Activated T-helper 1 cell treated with anti-CD3 and anti-CD28 coated beads, Interleukin-12 subunit alpha, Interleukin-12 subunit beta, Interleukin-2, Interleukin-4 antibody, amounts not matched to agents 30 ng/mL and 10 ng/mL and 1 ng/mL, durations not matched to agents 14 hours and 24 hours and 36 hours (primary cell): Measurements from ENCODE around the gene KIF12. TPM values are rescaled to one million over a fixed set of nuclear protein-coding genes. Genes with fewer than 3 reads are reported as not detected.

Source experiments
- DNase-seq: peaks from one replicate; pipeline ENCODE4 v3.0.0; 2021; ENCODE audit warnings: low spot score
- H3K27ac Mint-ChIP-seq: one replicate; pipeline ENCODE4 v1.8.0; 2021; ENCODE audit warnings: mild to moderate bottlenecking, mixed read lengths
- H3K27me3 Mint-ChIP-seq: one replicate; pipeline ENCODE4 v1.8.0; 2022; ENCODE audit warnings: mild to moderate bottlenecking, moderate library complexity, mixed read lengths; ENCODE audit not compliant: insufficient read depth
- H3K36me3 Mint-ChIP-seq: one replicate; pipeline ENCODE4 v1.8.0; 2021; ENCODE audit warnings: low read depth, mixed read lengths
- H3K4me1 Mint-ChIP-seq: one replicate; pipeline ENCODE4 v1.8.0; 2021; ENCODE audit warnings: low read depth, mixed read lengths
- H3K4me3 Mint-ChIP-seq: one replicate; pipeline ENCODE4 v1.8.0; 2021; ENCODE audit warnings: mild to moderate bottlenecking, moderate library complexity, mixed read lengths
- H3K9me3 Mint-ChIP-seq: one replicate; pipeline ENCODE4 v1.8.0; 2021; ENCODE audit warnings: mixed read lengths
- intact Hi-C: fragments of 100-400 bp; cut with micrococcal nuclease; formaldehyde crosslinking; loops from one replicate; pipeline ENCODE4 v1.15.1; 2024
- total RNA-seq: library from RNA; stranded (reverse); gene quantifications from 2 replicates; pipeline ENCODE4 v1.2.3, GENCODE V29; 2022

KIF12 gene
- total RNA-seq, 1 donor from 2014 or later: not detected

DNA sequence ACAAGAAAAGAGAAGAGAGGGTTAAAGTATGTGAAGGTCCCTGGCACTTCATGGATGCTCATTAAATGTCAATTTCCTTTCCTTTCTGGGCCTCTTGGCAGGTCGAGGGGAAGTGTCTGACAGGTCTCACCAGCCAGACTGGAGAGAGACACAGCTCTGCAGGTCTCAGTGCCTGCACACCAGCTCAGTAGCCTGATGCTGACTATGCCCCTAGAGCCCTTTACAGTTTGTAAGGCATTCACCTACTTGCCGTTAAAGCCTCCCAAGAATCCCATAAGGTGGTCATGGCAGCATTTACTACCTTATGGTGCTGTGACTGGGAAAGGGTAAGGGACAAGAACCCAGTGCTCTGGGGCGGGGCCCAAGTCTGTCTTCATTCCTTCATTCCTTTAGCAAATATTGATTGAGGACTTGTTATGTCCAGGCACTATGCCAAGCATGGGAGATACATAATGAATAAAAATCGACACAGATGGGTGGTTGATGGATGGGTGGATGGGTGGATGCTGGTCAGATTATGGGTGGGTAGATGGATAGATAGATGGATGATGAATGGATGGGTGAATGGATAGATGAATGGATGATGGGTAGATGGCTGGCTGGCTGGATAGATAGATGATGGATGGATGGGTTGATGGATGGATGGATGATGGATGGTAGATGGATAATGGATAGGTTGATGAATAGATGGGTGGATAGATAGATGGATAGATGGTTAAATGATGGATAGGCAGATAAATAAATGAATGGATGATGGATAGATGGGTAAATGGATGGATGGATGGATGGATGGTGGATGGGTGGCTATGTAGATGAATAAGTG, 21.3 kb upstream of the KIF12 start:
- H3K9me3 Mint-ChIP-seq: no peaks in the 10 kb centered on the region
- no peaks in the 10 kb centered on the region for H3K4me1 Mint-ChIP-seq
- no peaks in the 10 kb centered on the region for H3K36me3 Mint-ChIP-seq
- no peak overlapping the region for H3K4me3 Mint-ChIP-seq
- no peak for DNase-seq
- no peak overlapping the region for H3K27ac Mint-ChIP-seq
- intact Hi-C loops: no loop called here
- H3K27me3 Mint-ChIP-seq: peaks cover 6% of the 10 kb centered on the region

DNA sequence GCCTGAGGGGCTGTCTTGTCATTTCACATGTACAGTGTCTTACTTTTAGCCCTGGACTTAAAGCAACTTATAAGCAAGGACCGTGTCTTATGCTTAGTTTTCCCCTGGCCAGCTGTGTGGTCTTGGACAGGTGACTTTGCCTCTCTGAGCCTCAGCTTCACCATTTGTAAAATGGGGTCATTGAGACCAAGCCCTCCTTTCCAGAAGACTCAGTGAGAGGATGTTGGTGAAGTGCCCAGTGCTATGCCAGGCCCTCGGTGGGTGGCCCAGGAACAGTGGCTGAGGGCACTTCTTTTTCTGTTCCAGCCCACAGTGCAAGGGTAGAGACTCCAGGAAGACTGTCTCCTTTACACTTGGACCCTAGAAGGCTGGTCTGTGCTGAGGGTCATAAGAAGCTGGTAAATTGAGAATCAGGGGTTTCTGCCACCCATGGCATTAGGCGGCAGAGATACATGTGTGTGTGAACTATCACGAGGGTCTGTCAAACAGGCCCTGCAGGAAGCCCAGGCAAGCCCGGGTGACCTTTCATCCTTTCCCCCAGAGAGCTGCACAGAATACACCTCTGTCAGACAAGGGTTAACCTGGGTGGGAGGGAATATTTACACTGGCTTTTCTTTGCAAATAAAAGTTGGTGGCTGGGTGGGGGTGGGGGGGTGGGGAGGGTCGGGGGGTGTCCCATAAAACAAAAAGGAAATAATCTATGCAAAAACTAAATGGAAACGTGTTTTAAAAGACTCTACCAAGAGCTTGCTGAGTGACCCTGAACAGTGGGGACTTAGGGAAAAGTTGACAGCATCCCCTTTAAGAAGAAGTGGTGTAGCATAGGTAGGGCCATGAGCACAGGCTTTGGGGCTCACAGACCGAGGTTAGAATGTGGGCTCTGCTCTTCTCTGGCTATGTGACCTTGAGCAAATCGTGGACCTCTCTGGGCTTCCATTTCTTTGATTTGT, 20.4 kb upstream of the KIF12 start:
- Mint-ChIP-seq H3K9me3 (no peaks in the 10 kb centered on the region), H3K36me3 (no peaks in the 10 kb centered on the region), H3K4me3 (no peak overlapping the region), H3K27me3 (peaks cover 6% of the 10 kb centered on the region), H3K27ac (no peak overlapping the region), H3K4me1 (no peaks in the 10 kb centered on the region)
- DNase-seq: no peak
- intact Hi-C loops: no loop called here

- no peak for DNase-seq
- H3K4me1 Mint-ChIP-seq: no peaks in the 10 kb centered on the region
- H3K36me3 Mint-ChIP-seq: no peaks in the 10 kb centered on the region
- H3K4me3 Mint-ChIP-seq: no peak overlapping the region
- H3K9me3 Mint-ChIP-seq: no peaks in the 10 kb centered on the region
- H3K27ac Mint-ChIP-seq: no peak overlapping the region
- peaks cover 11% of the 10 kb centered on the region for H3K27me3 Mint-ChIP-seq
- intact Hi-C loops: no loop called here
These were observed 19.1 kb upstream of the KIF12 start for GRCh38 chr9:114117996-114118830.

GRCh38 chr9:114117614-114117995, 18.5 kb upstream of the KIF12 start:
- no peaks in the 10 kb centered on the region for H3K9me3 Mint-ChIP-seq
- H3K27ac Mint-ChIP-seq: no peak overlapping the region
- DNase-seq: no peak
- peaks cover 11% of the 10 kb centered on the region for H3K27me3 Mint-ChIP-seq
- no peaks in the 10 kb centered on the region for H3K4me1 Mint-ChIP-seq
- no peak overlapping the region for H3K4me3 Mint-ChIP-seq
- H3K36me3 Mint-ChIP-seq: no peaks in the 10 kb centered on the region
- intact Hi-C loops: no loop called here

DNA sequence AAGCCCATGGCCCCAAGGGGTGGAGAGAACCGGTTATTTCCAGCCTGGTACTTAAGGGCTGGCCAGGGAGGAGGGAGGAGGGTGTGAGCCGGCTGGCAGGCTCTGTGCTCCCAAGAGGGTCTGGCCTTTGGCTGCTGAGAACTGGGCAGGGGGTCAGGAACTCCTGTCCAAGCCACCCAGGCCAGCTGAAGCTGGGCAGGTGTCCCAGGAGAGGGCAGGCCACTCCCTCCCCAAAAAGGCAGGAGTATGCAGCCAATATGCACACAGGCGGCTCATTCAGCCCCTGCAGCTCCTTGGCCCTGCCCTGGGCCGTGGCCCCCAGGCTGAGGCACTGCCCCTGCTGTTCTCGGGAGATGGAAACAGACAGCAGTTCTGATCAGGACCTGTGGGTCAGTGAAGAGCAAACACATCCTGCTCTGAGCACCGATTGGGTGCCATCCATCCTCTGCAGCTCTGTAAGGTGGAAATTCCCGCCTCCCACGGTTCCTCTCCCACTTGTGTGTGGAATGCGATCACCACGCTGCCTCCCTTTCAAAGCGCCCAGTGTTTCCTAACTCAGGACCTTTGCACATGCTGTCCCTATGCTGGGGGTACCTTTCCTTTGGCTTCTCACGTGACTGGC, 17.1 kb upstream of the KIF12 start:
- no peaks in the 10 kb centered on the region for H3K36me3 Mint-ChIP-seq
- H3K4me3 Mint-ChIP-seq: no peak overlapping the region
- H3K27me3 Mint-ChIP-seq: peaks cover 11% of the 10 kb centered on the region
- intact Hi-C loops: no loop called here
- no peak overlapping the region for H3K27ac Mint-ChIP-seq
- no peak for DNase-seq
- H3K4me1 Mint-ChIP-seq: no peaks in the 10 kb centered on the region
- no peaks in the 10 kb centered on the region for H3K9me3 Mint-ChIP-seq

DNA sequence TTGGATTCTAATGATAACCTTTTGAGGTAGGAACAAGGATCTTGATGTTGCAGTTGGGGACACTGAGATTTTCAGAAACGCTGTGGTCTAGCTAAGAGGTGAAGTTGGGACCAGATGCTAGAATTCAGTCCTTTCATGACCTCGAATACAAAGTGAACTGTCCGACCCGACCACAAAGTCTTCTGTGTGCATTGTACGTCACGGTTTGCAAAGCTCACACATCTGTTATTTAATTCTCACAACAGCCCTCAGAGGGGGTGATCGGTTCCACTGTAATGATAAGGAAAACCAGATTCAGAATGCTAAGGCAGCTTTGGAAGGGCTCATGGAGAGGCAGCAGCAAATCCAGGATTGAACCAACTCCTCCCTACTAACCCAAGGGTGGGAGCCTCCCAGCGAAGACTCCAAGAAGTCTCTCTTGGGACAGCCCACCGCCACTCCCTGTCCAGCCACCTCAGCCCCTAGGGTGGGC, 16.6 kb upstream of the KIF12 start:
- Mint-ChIP-seq H3K27me3 (peaks cover 15% of the 10 kb centered on the region), H3K4me1 (no peaks in the 10 kb centered on the region)

DNA sequence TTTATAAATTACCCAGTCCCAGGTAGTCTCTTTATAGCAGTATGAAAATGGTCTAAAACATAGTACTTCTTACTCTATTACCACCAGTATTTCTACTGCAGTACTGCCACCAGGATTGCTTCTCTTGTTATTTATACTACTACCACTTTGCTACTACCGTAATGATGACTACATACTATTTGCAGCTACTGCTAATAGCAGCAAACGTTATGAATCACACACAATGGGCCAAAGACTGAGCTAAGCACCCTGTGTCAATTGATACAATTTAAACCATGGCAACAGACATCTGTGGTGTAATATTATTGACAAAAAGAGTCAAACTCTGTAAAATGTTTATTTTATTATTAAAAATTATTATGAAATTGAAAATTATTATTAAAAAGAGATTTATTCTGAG, 15.3 kb upstream of the KIF12 start:
- Mint-ChIP-seq H3K27ac (no peak overlapping the region), H3K9me3 (no peaks in the 10 kb centered on the region), H3K4me3 (no peak overlapping the region), H3K27me3 (peaks cover 15% of the 10 kb centered on the region), H3K36me3 (no peaks in the 10 kb centered on the region), H3K4me1 (no peaks in the 10 kb centered on the region)
- intact Hi-C loops: no loop called here
- no peak for DNase-seq

More for the DNA sequence above, 16.6 kb upstream of the KIF12 start:
- Mint-ChIP-seq H3K27ac (no peak overlapping the region), H3K9me3 (no peaks in the 10 kb centered on the region), H3K36me3 (no peaks in the 10 kb centered on the region), H3K4me3 (no peak overlapping the region)
- intact Hi-C loops: no loop called here
- DNase-seq: no peak

GRCh38 chr9:114112778-114113584, 13.9 kb upstream of the KIF12 start:
- no peaks in the 10 kb centered on the region for H3K9me3 Mint-ChIP-seq
- peaks cover 15% of the 10 kb centered on the region for H3K27me3 Mint-ChIP-seq
- H3K4me1 Mint-ChIP-seq: no peaks in the 10 kb centered on the region
- no peaks in the 10 kb centered on the region for H3K36me3 Mint-ChIP-seq
- intact Hi-C loops: no loop called here
- no peak for DNase-seq
- no peak overlapping the region for H3K27ac Mint-ChIP-seq
- no peak overlapping the region for H3K4me3 Mint-ChIP-seq

- no peak overlapping the region for H3K4me3 Mint-ChIP-seq
These were observed 13.2 kb upstream of the KIF12 start for GRCh38 chr9:114112325-114112724.

GRCh38 chr9:114110180-114110579, 11.1 kb upstream of the KIF12 start:
- no peaks in the 10 kb centered on the region for H3K36me3 Mint-ChIP-seq
- peaks cover 20% of the 10 kb centered on the region for H3K27me3 Mint-ChIP-seq
- no peak overlapping the region for H3K27ac Mint-ChIP-seq
- intact Hi-C loops: no loop called here
- no peaks in the 10 kb centered on the region for H3K9me3 Mint-ChIP-seq
- DNase-seq: no peak
- no peak overlapping the region for H3K4me3 Mint-ChIP-seq
- H3K4me1 Mint-ChIP-seq: no peaks in the 10 kb centered on the region

More at GRCh38 chr9:114112325-114112724, 13.2 kb upstream of the KIF12 start:
- Mint-ChIP-seq H3K4me1 (no peaks in the 10 kb centered on the region), H3K36me3 (no peaks in the 10 kb centered on the region), H3K9me3 (no peaks in the 10 kb centered on the region), H3K27me3 (peaks cover 11% of the 10 kb centered on the region), H3K27ac (no peak overlapping the region)
- no peak for DNase-seq
- intact Hi-C loops: no loop called here

DNA sequence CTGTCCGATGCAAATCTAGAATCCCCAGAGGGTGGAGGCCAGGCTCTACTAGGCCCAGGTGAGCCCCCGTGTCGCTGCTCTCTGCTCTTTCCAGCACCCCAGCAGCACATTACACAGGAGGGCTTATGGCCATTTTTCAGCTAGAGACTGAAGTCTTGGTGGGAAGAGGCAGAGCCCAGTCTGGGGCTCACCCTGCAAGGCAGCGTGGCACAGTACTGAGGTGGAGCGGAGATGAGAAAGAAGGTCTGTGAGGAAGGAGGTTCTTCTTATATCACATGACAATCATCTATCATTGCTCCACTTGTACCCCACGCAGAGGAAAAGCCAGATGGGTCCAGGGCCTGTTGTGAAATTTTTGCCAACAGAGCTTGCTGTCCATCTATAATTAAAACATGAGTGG, 10.0 kb upstream of the KIF12 start:
- Mint-ChIP-seq H3K4me3 (no peak overlapping the region), H3K27me3 (peaks cover 25% of the 10 kb centered on the region), H3K4me1 (no peaks in the 10 kb centered on the region), H3K9me3 (no peaks in the 10 kb centered on the region), H3K36me3 (no peaks in the 10 kb centered on the region), H3K27ac (no peak overlapping the region)
- intact Hi-C loops: no loop called here
- DNase-seq: no peak
